Mesenchymal stem cell (in vitro differentiated cells and primary cell): ENCODE data around the gene ASPG.

ENCODE experiments used
- DNase-seq: peaks from one replicate; pipeline ENCODE4 v3.0.0-alpha.2; 2013
- H2AFZ ChIP-seq: one replicate; pipeline ENCODE4 v1.6.1; 2013; ENCODE audit warnings: low read depth, mild to moderate bottlenecking, control low read depth, inconsistent platforms, low read length, moderate library complexity
- H2AK5ac ChIP-seq: 2 replicates; pipeline ENCODE4 v1.6.1; 2013; ENCODE audit warnings: low read length, moderate library complexity, mild to moderate bottlenecking, inconsistent platforms; ENCODE audit not compliant: severe bottlenecking
- H2BK120ac ChIP-seq: one replicate; pipeline ENCODE4 v1.6.1; 2013; ENCODE audit warnings: low read depth, mild to moderate bottlenecking, inconsistent platforms, low read length, moderate library complexity
- H2BK12ac ChIP-seq, 2 experiments: one replicate each; pipeline ENCODE4 v1.6.1; 2013; ENCODE audit warnings: inconsistent platforms in 2 of 2, low read length in 2 of 2, mild to moderate bottlenecking in 2 of 2, moderate library complexity in 2 of 2, control low read depth in 1 of 2
- H2BK15ac ChIP-seq: one replicate; pipeline ENCODE4 v1.6.1; 2013; ENCODE audit warnings: mild to moderate bottlenecking, low read depth, inconsistent platforms; ENCODE audit not compliant: poor library complexity, severe bottlenecking
- H2BK5ac ChIP-seq: 2 replicates; pipeline ENCODE4 v1.6.1; 2013; ENCODE audit warnings: low read depth, mild to moderate bottlenecking, low read length, control low read depth, inconsistent platforms; ENCODE audit not compliant: poor library complexity, severe bottlenecking
- H3K14ac ChIP-seq, 2 experiments: one replicate each; pipeline ENCODE4 v1.6.1; 2013; ENCODE audit warnings: inconsistent platforms in 2 of 2, low read length in 2 of 2, control low read depth in 1 of 2, mild to moderate bottlenecking in 1 of 2, moderate library complexity in 1 of 2
- H3K18ac ChIP-seq, 2 experiments: one replicate each; pipeline ENCODE4 v1.6.1; 2013; ENCODE audit warnings: inconsistent platforms in 2 of 2, low read length in 2 of 2, control low read depth in 1 of 2, low read depth in 1 of 2, mild to moderate bottlenecking in 1 of 2
- H3K23ac ChIP-seq, 2 experiments: one replicate each; pipeline ENCODE4 v1.6.1; 2013; ENCODE audit warnings: inconsistent platforms in 2 of 2, low read length in 2 of 2, mild to moderate bottlenecking in 2 of 2, moderate library complexity in 2 of 2, control low read depth in 1 of 2
- H3K27ac ChIP-seq: 2 replicates; pipeline ENCODE4 v1.5.1; 2013; ENCODE audit warnings: mild to moderate bottlenecking, moderate library complexity, low read length, control low read depth, inconsistent platforms; ENCODE audit not compliant: poor library complexity, severe bottlenecking
- H3K27me3 ChIP-seq, 2 experiments: 2 replicates each; pipeline versions ENCODE4 v1.6.1 to v1.7.0; 2013; ENCODE audit warnings: low read length in 2 of 2, mild to moderate bottlenecking in 2 of 2, moderate library complexity in 2 of 2, control low read depth in 1 of 2, inconsistent platforms in 1 of 2; ENCODE audit not compliant: control insufficient read depth in 1 of 2, insufficient read depth in 1 of 2
- H3K36me3 ChIP-seq, 2 experiments: 2 replicates each; pipeline versions ENCODE4 v1.6.1 to v1.7.0; 2013; ENCODE audit warnings: low read length in 2 of 2, control low read depth in 1 of 2, inconsistent platforms in 1 of 2, low read depth in 1 of 2, mild to moderate bottlenecking in 1 of 2; ENCODE audit not compliant: insufficient read depth in 2 of 2, control insufficient read depth in 1 of 2
- H3K4ac ChIP-seq, 2 experiments: one replicate each; pipeline ENCODE4 v1.6.1; 2013; ENCODE audit warnings: inconsistent platforms in 2 of 2, low read length in 2 of 2, mild to moderate bottlenecking in 2 of 2, moderate library complexity in 2 of 2, control low read depth in 1 of 2, low read depth in 1 of 2
- H3K4me1 ChIP-seq: 2 replicates; pipeline ENCODE4 v1.6.1; 2013; ENCODE audit warnings: low read depth, low read length, control low read depth; ENCODE audit not compliant: control insufficient read depth, insufficient read depth
- H3K4me2 ChIP-seq: 2 replicates; pipeline ENCODE4 v1.6.1; 2013; ENCODE audit warnings: low read length, mild to moderate bottlenecking, inconsistent platforms; ENCODE audit not compliant: poor library complexity, severe bottlenecking
- H3K4me3 ChIP-seq, 2 experiments: 2 replicates each; pipeline versions ENCODE4 v1.5.1 to v1.7.0; 2013; ENCODE audit warnings: low read length in 2 of 2, mild to moderate bottlenecking in 2 of 2, control low read depth in 1 of 2, low read depth in 1 of 2; ENCODE audit not compliant: insufficient read depth in 1 of 2
- H3K79me1 ChIP-seq: replicated peaks from 2 replicates; pipeline ENCODE4 v1.6.1; 2013; ENCODE audit warnings: mild to moderate bottlenecking, control low read depth, low read length, inconsistent platforms; ENCODE audit not compliant: poor library complexity, severe bottlenecking
- H3K9ac ChIP-seq: 2 replicates; pipeline ENCODE4 v1.7.0; 2013; ENCODE audit warnings: mild to moderate bottlenecking, low read length, moderate library complexity
- H3K9me3 ChIP-seq: 2 replicates; pipeline ENCODE4 v1.7.0; 2013; ENCODE audit warnings: mild to moderate bottlenecking, low read length; ENCODE audit not compliant: control insufficient read depth
- H4K8ac ChIP-seq: one replicate; pipeline ENCODE4 v1.6.1; 2013; ENCODE audit warnings: inconsistent platforms, mild to moderate bottlenecking, low read length, moderate library complexity
- H4K91ac ChIP-seq: one replicate; pipeline ENCODE4 v1.6.1; 2013; ENCODE audit warnings: mild to moderate bottlenecking, low read length, inconsistent platforms
- WGBS: methylation state at CpG from one replicate; pipeline ENCODE4 v1.1.7; 2013; ENCODE audit warnings: mixed read lengths; 5-methylcytosine and 5-hydroxymethylcytosine counted together

The ASPG gene

GRCh38 chr14:104150136-104151025, 64.9 kb downstream of the ASPG start:
- DNase-seq, result peak; percentile 91
- Histone ChIP-seq H3K4me2 (peak overlapping the region; percentile 26), H4K91ac (peak overlapping the region; percentile 96), H2BK120ac (peak overlapping the region; percentile 97), H3K4me3 (no peak overlapping the region), H3K4ac (peak overlapping the region; percentile 14 to 57), H3K9ac (no peak overlapping the region), H2AFZ (no peak overlapping the region), H2BK15ac (peak overlapping the region; percentile 99), H2BK5ac (no peak overlapping the region), H2BK12ac (peak overlapping the region; percentile 91 to 95), H2AK5ac (peak overlapping the region; percentile 46), H3K27me3 (peaks cover 8 to 13% of the 10 kb centered on the region in 2 experiments), H3K23ac (peak overlapping the region in 1 of 2 experiments; percentile 27), H3K79me1 (no peaks in the 10 kb centered on the region), H3K36me3 (no peaks in the 10 kb centered on the region), H4K8ac (peak overlapping the region; percentile 90), H3K4me1 (peaks cover 29% of the 10 kb centered on the region), H3K9me3 (no peaks in the 10 kb centered on the region), H3K14ac (peak overlapping the region; percentile 78 to 97), H3K27ac (no peak overlapping the region), H3K18ac (peak overlapping the region; percentile 95 to 96)
- 38% methylated on average over 19 of the region's 19 CpGs for WGBS

- 67% methylated on average over 5 of the region's 5 CpGs for WGBS
- Histone ChIP-seq H3K9me3 (no peaks in the 10 kb centered on the region), H4K91ac (peak overlapping the region; percentile 96), H3K23ac (peak overlapping the region in 1 of 2 experiments; percentile 27), H3K4me2 (no peak overlapping the region), H2AFZ (no peak overlapping the region), H3K4me1 (peaks cover 29% of the 10 kb centered on the region), H4K8ac (peak overlapping the region; percentile 90), H2BK15ac (peak overlapping the region; percentile 99), H3K9ac (no peak overlapping the region), H3K18ac (peak overlapping the region; percentile 95 to 96), H3K14ac (peak overlapping the region; percentile 78 to 97), H2BK120ac (peak overlapping the region; percentile 67), H2BK12ac (peak overlapping the region; percentile 91 to 95), H2AK5ac (peak overlapping the region; percentile 46), H3K79me1 (no peaks in the 10 kb centered on the region), H3K36me3 (no peaks in the 10 kb centered on the region), H3K27ac (no peak overlapping the region), H2BK5ac (no peak overlapping the region), H3K4me3 (no peak overlapping the region), H3K4ac (peak overlapping the region; percentile 14 to 57), H3K27me3 (peaks cover 8 to 11% of the 10 kb centered on the region in 2 experiments)
- DNase-seq, result no peak
Observed at GRCh38 chr14:104151026-104151381, 65.5 kb downstream of the ASPG start.

- no peak overlapping the region for H3K14ac ChIP-seq
- peak overlapping the region; percentile 51 to 95 for H2BK12ac ChIP-seq
- peak overlapping the region; percentile 67 for H2BK120ac ChIP-seq
- no peak overlapping the region for H2BK5ac ChIP-seq
- no peaks in the 10 kb centered on the region for H3K9me3 ChIP-seq
- H2AK5ac ChIP-seq, result no peak overlapping the region
- peak overlapping the region; percentile 39 for H4K91ac ChIP-seq
- H3K4me1 ChIP-seq, result peaks cover 29% of the 10 kb centered on the region
- H3K27me3 ChIP-seq, result peaks cover 8 to 11% of the 10 kb centered on the region in 2 experiments
- DNase-seq, result no peak
- no peak overlapping the region for H3K23ac ChIP-seq
- no peaks in the 10 kb centered on the region for H3K36me3 ChIP-seq
- no peaks in the 10 kb centered on the region for H3K79me1 ChIP-seq
- no peak overlapping the region for H3K4me2 ChIP-seq
- 92% methylated on average over 34 of the region's 34 CpGs for WGBS
- peak overlapping the region in 1 of 2 experiments; percentile 59 for H3K4ac ChIP-seq
- H3K27ac ChIP-seq, result no peak overlapping the region
- H3K4me3 ChIP-seq, result no peak overlapping the region
- H3K18ac ChIP-seq, result peak overlapping the region; percentile 37 to 65
- H3K9ac ChIP-seq, result no peak overlapping the region
- H2AFZ ChIP-seq, result no peak overlapping the region
- peak overlapping the region; percentile 16 for H2BK15ac ChIP-seq
- H4K8ac ChIP-seq, result peak overlapping the region; percentile 55
Observed at GRCh38 chr14:104151566-104152245, 66.2 kb downstream of the ASPG start.

GRCh38 chr14:104152246-104152575, 66.7 kb downstream of the ASPG start:
- Histone ChIP-seq H3K23ac (no peak overlapping the region), H2BK5ac (no peak overlapping the region), H3K14ac (no peak overlapping the region), H3K9me3 (no peaks in the 10 kb centered on the region), H2BK15ac (peak overlapping the region; percentile 84), H3K27me3 (peaks cover 8 to 11% of the 10 kb centered on the region in 2 experiments), H2AFZ (no peak overlapping the region), H2AK5ac (no peak overlapping the region), H2BK12ac (peak overlapping the region in 1 of 2 experiments; percentile 51), H3K9ac (no peak overlapping the region), H3K4me2 (no peak overlapping the region), H4K91ac (peak overlapping the region; percentile 59), H2BK120ac (no peak overlapping the region), H3K36me3 (no peaks in the 10 kb centered on the region), H3K4me1 (peaks cover 29% of the 10 kb centered on the region), H3K27ac (no peak overlapping the region), H3K4me3 (no peak overlapping the region), H3K18ac (peak overlapping the region in 1 of 2 experiments; percentile 65), H3K79me1 (no peaks in the 10 kb centered on the region), H3K4ac (peak overlapping the region in 1 of 2 experiments; percentile 59), H4K8ac (peak overlapping the region; percentile 24)
- WGBS, result 91% methylated on average over 14 of the region's 14 CpGs
- DNase-seq, result no peak
